T-helper 2 cell treated with Interferon-gamma antibody and Interleukin-4, amounts not matched to agents 5 μg/mL and 100 μg/mL, for 36 hours (primary cell): ENCODE results near the gene HS3ST3B1.

Source experiments
- DNase-seq: peaks from one replicate; pipeline ENCODE4 v3.0.0; 2021; ENCODE audit warnings: low spot score
- H3K27ac Mint-ChIP-seq: one replicate; pipeline ENCODE4 v1.8.0; 2021; ENCODE audit warnings: mild to moderate bottlenecking, mixed read lengths
- H3K27me3 Mint-ChIP-seq: one replicate; pipeline ENCODE4 v1.8.0; 2021; ENCODE audit warnings: low read depth, mixed read lengths
- H3K36me3 Mint-ChIP-seq: one replicate; pipeline ENCODE4 v1.8.0; 2021; ENCODE audit warnings: low read depth, mixed read lengths
- H3K4me1 Mint-ChIP-seq: one replicate; pipeline ENCODE4 v1.8.0; 2021; ENCODE audit warnings: low read depth, mixed read lengths
- H3K4me3 Mint-ChIP-seq: one replicate; pipeline ENCODE4 v1.8.0; 2022; ENCODE audit warnings: mild to moderate bottlenecking, moderate library complexity, mixed read lengths
- H3K9me3 Mint-ChIP-seq: one replicate; pipeline ENCODE4 v1.8.0; 2021; ENCODE audit warnings: mixed read lengths

HS3ST3B1 gene

DNA sequence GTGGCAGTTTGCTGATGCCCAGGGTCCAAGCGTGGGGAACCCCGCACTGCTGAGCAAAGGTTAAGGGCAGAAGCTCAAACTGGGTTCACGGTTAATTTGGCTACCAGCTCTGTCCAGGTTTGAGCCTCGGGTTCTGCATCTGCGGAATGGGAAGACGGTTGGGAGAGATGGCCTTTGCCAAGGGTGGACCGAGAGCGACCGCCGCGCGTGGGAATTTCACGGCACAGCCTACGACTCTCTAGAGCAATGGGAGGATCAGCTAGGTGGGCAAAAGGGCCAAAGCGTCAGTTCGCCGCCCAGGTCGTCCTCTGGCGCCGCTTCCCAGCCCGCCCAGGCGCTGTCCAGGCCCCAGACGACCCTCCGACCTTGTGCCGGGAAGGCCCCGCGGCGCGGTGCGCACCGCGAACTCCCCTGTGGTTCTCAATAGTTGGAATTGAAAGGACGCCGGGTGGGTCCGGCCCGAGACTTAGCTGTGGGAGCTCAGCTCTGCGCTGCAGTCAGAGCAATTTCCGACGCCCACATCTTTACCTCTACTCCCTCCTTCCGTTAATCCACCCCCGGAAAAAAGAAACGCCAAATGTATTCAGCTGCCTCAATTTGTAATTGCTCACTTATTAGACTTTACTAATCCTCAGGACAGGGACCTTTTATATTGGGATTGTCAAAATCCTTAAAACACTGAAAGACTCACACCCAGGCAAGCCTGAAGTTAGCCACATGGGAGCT lies 2.5 kb upstream of the HS3ST3B1 start:
- H3K27ac Mint-ChIP-seq, result no peak overlapping the region
- H3K4me1 Mint-ChIP-seq, result peaks cover 33% of the 10 kb centered on the region
- H3K36me3 Mint-ChIP-seq, result peaks cover 6% of the 10 kb centered on the region
- no peak for DNase-seq
- H3K9me3 Mint-ChIP-seq, result no peaks in the 10 kb centered on the region
- H3K27me3 Mint-ChIP-seq, result peaks cover 66% of the 10 kb centered on the region
- peak overlapping the region; percentile 95 for H3K4me3 Mint-ChIP-seq

DNA sequence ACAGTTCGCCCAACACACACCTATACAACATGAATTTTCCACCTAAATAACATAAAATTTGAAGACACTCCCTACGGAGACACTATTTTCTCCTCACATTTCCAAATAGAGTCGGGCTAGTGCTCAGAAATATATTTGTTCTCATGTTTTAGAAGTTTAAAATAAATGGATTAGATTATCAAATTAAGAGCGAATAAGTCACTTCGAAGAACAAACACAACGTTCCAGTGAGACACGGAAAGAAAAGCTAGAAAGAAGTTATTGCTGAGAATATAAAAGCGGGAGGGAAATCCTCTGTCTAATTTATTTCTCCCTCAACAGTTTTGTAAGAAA lies 2.0 kb upstream of the HS3ST3B1 start:
- peak overlapping the region; percentile 95 for H3K4me3 Mint-ChIP-seq
- no peaks in the 10 kb centered on the region for H3K9me3 Mint-ChIP-seq
- H3K4me1 Mint-ChIP-seq, result peaks cover 38% of the 10 kb centered on the region
- H3K27ac Mint-ChIP-seq, result no peak overlapping the region
- no peak for DNase-seq
- peaks cover 11% of the 10 kb centered on the region for H3K36me3 Mint-ChIP-seq
- H3K27me3 Mint-ChIP-seq, result peaks cover 65% of the 10 kb centered on the region

DNA sequence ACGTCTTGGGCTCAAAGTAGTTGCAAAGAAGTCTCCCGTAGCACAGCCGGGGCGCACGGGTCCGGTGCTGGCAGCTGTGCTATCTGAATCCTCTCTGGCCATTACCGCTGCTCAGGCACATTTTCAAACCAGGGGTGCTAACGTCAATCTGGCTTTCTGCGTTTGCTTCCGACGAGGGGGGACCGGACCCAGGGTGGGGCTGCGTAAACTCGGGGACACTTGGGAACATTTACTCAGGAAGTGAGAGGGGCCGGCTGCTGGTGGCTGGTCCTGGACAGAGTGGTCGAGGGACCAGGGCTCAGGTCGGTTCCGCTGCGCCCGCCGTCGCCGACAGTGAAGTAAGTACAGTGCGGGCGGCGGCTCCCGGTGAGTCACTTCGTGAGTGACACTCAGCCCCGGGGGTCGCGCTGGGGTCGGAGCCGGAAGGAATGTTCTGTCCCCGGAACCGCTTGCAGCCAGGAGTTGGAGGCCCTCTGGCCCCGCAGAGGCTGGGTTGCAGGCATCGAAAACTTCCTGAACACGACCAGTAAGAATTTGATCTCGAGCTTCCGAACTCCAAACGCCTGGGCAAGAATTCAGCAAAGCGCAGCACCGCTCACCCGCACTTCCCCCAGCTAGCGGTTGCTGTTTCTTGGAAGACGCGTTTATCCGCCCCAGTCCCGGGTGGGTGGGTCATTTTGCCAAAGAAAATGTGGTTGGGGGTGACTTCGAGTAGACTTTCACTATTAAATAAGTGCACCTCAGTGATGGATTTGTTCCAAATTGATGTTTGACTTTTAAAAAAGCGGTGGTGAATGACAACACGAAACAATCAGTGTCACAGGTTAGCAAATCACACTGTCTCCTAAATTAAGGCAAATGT lies 1.4 kb upstream of the HS3ST3B1 start:
- Mint-ChIP-seq H3K27ac (peak overlapping the region; percentile 41), H3K4me3 (peak overlapping the region; percentile 95), H3K27me3 (peaks cover 59% of the 10 kb centered on the region), H3K36me3 (peaks cover 15% of the 10 kb centered on the region), H3K4me1 (peaks cover 39% of the 10 kb centered on the region), H3K9me3 (no peaks in the 10 kb centered on the region)
- peak; percentile 36 for DNase-seq

DNA sequence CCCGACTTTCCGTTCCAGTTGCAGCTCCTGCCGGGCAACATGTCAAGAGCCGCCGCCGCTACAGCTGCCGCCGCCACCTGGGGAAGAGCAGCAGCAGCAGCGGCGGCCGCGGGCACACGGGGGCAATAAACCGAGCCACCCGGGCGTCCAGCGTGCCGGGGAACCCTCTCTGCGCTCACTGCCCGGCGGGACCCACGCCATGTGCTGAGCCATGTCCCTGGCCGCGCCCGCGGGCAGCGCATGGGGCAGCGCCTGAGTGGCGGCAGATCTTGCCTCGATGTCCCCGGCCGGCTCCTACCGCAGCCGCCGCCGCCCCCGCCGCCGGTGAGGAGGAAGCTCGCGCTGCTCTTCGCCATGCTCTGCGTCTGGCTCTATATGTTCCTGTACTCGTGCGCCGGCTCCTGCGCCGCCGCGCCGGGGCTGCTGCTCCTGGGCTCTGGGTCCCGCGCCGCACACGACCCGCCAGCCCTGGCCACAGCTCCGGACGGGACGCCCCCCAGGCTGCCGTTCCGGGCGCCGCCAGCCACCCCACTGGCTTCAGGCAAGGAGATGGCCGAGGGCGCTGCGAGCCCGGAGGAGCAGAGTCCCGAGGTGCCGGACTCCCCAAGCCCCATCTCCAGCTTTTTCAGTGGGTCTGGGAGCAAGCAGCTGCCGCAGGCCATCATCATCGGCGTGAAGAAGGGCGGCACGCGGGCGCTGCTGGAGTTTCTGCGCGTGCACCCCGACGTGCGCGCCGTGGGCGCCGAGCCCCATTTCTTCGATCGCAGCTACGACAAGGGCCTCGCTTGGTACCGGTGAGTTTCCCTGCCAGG lies 604 bp downstream of the HS3ST3B1 start:
- no peaks in the 10 kb centered on the region for H3K9me3 Mint-ChIP-seq
- H3K4me3 Mint-ChIP-seq, result peak overlapping the region; percentile 95
- DNase-seq, result peak; percentile 49
- peaks cover 40% of the 10 kb centered on the region for H3K27me3 Mint-ChIP-seq
- H3K36me3 Mint-ChIP-seq, result peaks cover 34% of the 10 kb centered on the region
- H3K27ac Mint-ChIP-seq, result peak overlapping the region; percentile 89
- H3K4me1 Mint-ChIP-seq, result peaks cover 52% of the 10 kb centered on the region

DNA sequence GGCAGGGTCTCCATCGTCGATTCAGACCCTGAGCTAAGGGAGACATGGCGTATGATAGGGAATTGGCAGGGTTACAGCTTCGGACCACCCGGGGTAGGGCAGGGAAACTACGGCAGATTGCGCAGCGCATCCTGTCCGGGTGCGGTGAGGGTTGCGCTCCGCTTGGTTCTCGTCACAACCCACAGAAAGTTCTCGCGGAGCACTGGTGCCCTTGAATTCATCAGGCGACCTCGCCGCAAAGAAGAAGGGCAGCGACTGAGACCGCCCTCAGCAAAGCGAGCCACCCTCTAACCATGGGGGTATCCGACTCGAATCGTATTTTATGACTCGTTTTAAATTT lies 1.2 kb downstream of the HS3ST3B1 start:
- Mint-ChIP-seq H3K27ac (peak overlapping the region; percentile 89), H3K4me1 (peaks cover 55% of the 10 kb centered on the region), H3K36me3 (peaks cover 36% of the 10 kb centered on the region), H3K9me3 (no peaks in the 10 kb centered on the region), H3K4me3 (peak overlapping the region; percentile 90), H3K27me3 (peaks cover 36% of the 10 kb centered on the region)
- DNase-seq, result peak; percentile 69

DNA sequence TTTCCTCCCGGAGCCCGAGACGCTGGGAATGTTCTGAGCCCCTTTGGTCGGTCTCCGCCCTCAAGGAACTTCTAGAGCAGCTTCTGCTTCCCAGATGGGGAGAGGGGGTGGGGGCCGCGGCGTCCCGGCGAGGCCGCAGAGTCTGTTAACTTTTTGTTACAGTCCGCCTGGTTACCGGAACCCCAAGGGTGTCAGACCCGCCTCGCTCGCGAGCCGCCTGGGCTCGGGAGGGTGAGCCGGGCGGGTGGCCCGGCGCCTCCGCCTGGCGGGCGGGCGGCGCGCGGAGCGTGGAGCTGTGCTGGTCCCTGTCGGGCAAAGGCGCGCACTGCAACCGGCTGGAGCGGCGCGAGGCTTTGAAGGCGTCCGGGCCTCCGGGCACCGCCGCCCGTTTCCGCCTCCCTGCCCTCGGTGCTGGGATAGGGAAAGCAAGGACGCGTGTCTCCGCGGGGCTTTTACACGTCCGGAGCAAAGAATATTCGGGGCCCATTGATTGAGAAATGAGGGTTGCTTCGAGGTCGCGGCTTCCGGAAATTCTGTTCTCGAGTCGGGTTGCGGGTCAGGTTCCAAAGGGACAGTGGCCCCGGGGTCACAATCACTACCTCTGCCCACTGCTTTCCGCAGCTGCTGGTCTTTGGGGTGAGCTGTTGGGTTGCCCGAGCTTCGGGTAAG lies 1.7 kb downstream of the HS3ST3B1 start:
- H3K4me3 Mint-ChIP-seq, result peak overlapping the region; percentile 90
- peak; percentile 82 for DNase-seq
- peaks cover 35% of the 10 kb centered on the region for H3K27me3 Mint-ChIP-seq
- peaks cover 36% of the 10 kb centered on the region for H3K36me3 Mint-ChIP-seq
- H3K4me1 Mint-ChIP-seq, result peaks cover 55% of the 10 kb centered on the region
- H3K27ac Mint-ChIP-seq, result peak overlapping the region; percentile 56
- H3K9me3 Mint-ChIP-seq, result no peaks in the 10 kb centered on the region

DNA sequence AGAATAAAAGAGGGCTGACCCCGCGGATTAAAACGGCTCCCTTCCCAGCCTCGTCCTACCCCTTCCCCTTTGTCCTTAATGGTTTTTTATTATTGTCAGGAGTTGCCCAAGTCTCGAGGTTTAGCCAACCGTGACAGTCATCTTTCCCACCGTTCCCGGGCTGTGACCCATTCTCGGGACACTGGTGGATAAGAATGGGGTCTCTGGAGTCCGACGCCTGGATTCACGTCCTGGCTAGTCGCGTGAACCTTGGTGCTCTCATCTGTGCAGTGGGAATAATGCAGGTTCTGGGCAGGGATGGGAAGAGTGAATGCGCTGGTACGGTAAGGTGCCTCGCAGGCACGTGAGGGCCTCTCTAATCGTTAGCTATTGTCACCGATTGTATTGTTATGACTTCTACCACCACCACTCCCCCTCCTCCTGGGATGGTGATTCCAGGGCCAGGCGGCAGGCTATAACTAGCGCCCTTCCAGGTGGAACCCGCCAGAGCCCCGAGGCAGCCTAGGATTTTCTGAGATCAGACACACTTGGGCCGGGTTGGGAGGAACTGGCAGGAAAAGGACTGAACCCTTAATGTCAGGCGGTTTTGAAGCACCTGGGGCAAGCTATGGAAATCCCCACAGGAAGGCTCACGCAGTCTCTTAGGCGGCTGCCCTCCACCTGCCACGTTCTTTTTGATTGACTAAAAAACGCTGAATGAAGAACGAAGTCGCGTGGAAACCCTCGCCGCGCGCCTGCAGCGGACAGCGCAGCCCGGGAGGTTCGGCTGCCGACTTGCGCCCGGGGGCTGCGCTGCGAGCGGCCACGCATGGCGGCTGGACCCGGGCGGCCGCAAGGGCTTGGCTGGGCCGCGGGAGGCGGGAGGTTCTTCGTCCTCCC lies 2.7 kb downstream of the HS3ST3B1 start:
- Mint-ChIP-seq H3K9me3 (no peaks in the 10 kb centered on the region), H3K4me3 (peak overlapping the region; percentile 87), H3K27ac (peak overlapping the region; percentile 64), H3K27me3 (peaks cover 26% of the 10 kb centered on the region), H3K36me3 (peaks cover 36% of the 10 kb centered on the region), H3K4me1 (peaks cover 53% of the 10 kb centered on the region)
- peak; percentile 6 for DNase-seq

DNA sequence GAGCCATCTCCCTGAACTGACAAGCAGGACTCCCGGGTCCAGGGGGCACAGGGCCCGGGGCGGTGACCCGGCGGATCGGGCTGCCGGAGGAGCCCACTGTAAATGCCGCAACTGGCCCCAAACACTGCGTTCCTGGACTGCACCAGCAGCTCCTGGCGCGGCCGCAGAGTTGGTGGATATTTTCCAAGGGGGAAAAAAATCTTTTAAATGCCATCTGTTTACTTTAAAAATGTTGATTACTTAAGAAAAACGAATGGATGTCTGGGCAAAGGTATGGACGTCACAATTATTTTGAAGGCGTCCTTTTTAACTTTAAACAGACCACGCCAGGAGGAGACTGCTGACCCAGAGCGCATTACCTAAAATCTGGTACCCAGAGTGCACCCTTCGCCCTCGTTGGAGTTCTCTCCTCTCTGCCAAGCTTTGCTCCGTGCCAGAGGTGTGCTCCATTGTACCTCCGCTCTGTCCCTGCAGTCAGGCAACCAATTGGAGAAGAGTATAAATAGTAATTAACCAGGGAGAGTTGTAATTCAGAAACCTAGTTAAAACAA lies 3.4 kb downstream of the HS3ST3B1 start:
- peaks cover 39% of the 10 kb centered on the region for H3K36me3 Mint-ChIP-seq
- H3K9me3 Mint-ChIP-seq, result no peaks in the 10 kb centered on the region
- H3K4me1 Mint-ChIP-seq, result peaks cover 48% of the 10 kb centered on the region
- DNase-seq, result no peak
- H3K27ac Mint-ChIP-seq, result no peak overlapping the region
- H3K27me3 Mint-ChIP-seq, result peaks cover 19% of the 10 kb centered on the region
- H3K4me3 Mint-ChIP-seq, result peak overlapping the region; percentile 80

DNA sequence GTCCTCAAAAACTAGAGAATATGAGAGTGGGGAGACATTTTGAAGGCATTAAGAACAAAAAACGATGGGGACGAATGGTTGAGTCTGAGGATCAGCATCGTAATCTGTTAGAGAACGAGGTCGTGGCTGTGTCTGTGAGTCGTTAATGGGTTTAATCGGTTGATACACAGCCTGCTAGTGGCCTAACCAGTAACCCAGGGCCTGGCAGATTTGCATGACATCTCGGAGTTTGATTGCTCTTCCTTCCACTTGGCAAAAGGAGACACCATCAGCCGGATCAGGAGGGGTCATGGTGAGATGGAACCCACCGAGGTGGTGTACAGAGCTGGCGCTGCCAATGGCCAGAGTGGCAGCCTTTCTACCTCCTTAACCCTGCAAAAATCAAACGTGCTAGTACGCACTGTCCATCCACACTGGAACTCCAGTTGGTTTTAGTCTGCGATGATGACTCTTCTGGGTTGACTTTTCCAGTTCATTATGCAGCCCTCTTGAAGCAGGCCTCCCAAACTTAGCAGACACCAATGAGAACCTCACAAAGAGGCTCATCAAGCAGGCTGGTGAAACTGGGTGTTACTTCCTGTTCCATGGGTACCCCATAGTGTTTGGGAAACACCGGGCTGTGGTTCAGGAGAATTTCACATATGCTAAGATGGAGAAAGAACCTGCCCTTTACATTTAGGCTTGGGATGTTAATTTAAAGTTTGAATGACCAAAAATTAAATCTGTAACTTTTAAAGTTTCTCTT lies 4.1 kb downstream of the HS3ST3B1 start:
- peaks cover 13% of the 10 kb centered on the region for H3K27me3 Mint-ChIP-seq
- H3K4me3 Mint-ChIP-seq, result peak overlapping the region; percentile 80
- H3K27ac Mint-ChIP-seq, result no peak overlapping the region
- H3K4me1 Mint-ChIP-seq, result peaks cover 42% of the 10 kb centered on the region
- no peaks in the 10 kb centered on the region for H3K9me3 Mint-ChIP-seq
- no peak for DNase-seq
- peaks cover 39% of the 10 kb centered on the region for H3K36me3 Mint-ChIP-seq

DNA sequence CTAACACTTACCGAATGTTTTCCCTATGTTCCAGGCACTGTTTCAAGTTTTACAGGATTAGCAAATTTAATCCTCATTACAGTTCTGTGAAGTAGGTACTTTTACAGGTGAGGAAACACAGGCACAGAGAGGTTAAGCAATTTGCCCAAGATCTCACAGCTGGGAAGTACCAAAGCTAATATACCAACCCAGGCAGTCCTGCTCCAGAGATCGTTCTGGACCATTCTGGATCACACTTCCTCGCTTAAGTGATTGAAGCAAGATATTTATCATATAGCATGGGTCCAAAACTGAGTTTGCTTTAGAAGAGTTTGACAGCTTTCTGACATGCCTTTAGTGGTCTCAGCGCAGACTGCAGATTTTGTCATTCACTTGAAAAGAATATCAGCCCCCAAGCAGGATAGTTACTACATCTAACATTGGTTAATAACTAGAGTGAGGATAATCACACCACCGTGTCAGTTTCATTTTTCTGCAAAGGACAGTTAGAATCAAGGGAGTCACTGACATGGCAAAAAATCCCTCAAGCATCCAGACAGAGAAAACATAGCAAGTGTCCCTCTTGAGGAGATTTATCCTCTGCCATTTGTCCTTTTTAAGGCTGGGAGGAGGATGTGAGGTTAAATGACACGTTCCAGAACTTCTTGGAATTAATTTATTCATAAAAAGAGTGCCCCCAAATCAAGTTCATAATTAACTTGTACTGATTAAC lies 5.1 kb downstream of the HS3ST3B1 start:
- H3K4me3 Mint-ChIP-seq, result peak overlapping the region; percentile 80
- no peak overlapping the region for H3K27ac Mint-ChIP-seq
- peaks cover 43% of the 10 kb centered on the region for H3K4me1 Mint-ChIP-seq

DNA sequence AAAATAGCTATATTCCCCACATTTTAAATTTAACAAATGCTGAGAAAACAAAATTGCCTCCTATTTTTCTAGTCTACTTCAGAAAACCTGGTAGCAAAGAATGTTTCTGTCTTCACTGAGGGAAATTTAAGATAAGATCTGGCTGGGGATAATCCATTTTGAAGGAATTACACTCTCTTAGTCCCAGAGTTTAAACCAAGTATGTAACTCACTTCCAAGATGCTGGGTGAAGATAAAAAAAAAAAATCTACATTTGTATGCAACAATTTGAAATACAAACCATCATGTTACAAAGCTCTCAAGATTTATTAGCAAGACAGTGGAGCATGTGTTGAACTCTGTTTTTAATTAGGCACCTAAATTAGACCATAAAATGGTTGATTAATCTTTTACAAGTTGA lies 5.7 kb downstream of the HS3ST3B1 start:
- H3K9me3 Mint-ChIP-seq, result no peaks in the 10 kb centered on the region
- no peak overlapping the region for H3K27ac Mint-ChIP-seq
- H3K4me3 Mint-ChIP-seq, result peak overlapping the region; percentile 28
- peaks cover 6% of the 10 kb centered on the region for H3K27me3 Mint-ChIP-seq
- H3K4me1 Mint-ChIP-seq, result peaks cover 43% of the 10 kb centered on the region
- no peak for DNase-seq
- peaks cover 50% of the 10 kb centered on the region for H3K36me3 Mint-ChIP-seq

More for the DNA sequence above, 5.1 kb downstream of the HS3ST3B1 start:
- Mint-ChIP-seq H3K27me3 (peaks cover 6% of the 10 kb centered on the region), H3K36me3 (peaks cover 44% of the 10 kb centered on the region), H3K9me3 (no peaks in the 10 kb centered on the region)
- no peak for DNase-seq
